Measurements from ENCODE around the gene PPP2R5D.

DNA sequence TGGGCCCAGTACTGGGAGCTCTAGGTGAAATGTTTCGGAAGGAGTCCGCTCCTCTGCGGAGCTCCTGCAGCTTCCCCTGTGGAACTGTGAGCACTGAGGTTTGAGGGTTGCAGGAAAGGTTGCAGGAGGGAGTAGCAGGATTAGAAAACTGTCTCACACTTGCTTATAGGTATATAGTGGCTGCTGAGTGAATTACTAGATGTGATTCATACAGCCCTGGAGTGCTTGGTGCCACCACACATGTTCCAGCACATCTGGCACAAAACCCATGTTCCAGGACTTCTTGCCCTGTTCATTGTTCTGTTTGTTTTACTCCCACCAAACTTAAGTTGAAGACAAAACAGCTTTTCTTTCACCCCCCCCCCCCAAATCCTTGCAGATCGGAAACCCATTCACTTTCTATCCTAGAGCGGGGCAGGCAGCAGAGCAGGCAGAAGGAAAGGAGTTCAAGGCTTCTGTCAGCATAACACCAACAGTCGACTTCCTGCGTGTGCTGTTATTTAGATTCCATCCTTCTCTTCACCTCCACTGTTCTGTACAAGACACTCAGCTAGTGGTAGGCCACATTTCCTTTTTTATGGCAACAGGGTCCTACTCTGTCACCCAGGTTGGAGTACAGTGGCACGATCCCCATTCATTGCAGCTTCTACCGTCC lies 4.7 kb upstream of the PPP2R5D start:
- TF ChIP-seq, protein P1, sequence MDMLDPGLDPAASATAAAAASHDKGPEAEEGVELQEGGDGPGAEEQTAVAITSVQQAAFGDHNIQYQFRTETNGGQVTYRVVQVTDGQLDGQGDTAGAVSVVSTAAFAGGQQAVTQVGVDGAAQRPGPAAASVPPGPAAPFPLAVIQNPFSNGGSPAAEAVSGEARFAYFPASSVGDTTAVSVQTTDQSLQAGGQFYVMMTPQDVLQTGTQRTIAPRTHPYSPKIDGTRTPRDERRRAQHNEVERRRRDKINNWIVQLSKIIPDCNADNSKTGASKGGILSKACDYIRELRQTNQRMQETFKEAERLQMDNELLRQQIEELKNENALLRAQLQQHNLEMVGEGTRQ (IDR thresholded peaks at IDR 0.05; ENCODE audit: low read depth, low read length): no peak
- no peak for TF ChIP-seq FOS (IDR thresholded peaks at IDR 0.05; ENCODE audit: low read depth, low read length)
- TF ChIP-seq, protein P2, sequence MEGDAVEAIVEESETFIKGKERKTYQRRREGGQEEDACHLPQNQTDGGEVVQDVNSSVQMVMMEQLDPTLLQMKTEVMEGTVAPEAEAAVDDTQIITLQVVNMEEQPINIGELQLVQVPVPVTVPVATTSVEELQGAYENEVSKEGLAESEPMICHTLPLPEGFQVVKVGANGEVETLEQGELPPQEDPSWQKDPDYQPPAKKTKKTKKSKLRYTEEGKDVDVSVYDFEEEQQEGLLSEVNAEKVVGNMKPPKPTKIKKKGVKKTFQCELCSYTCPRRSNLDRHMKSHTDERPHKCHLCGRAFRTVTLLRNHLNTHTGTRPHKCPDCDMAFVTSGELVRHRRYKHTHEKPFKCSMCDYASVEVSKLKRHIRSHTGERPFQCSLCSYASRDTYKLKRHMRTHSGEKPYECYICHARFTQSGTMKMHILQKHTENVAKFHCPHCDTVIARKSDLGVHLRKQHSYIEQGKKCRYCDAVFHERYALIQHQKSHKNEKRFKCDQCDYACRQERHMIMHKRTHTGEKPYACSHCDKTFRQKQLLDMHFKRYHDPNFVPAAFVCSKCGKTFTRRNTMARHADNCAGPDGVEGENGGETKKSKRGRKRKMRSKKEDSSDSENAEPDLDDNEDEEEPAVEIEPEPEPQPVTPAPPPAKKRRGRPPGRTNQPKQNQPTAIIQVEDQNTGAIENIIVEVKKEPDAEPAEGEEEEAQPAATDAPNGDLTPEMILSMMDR (conservative IDR thresholded peaks at IDR 0.05; ENCODE audit: low read depth, low read length): no peak
- TF ChIP-seq MXI1 (IDR thresholded peaks at IDR 0.05; ENCODE audit: borderline replicate concordance, low read depth, low read length): no peak
- TF ChIP-seq POLR2A (IDR thresholded peaks at IDR 0.05; ENCODE audit: low read depth, low read length): no peak
- no peak for TF ChIP-seq SMC3 (IDR thresholded peaks at IDR 0.05; ENCODE audit: low read depth, low read length)

All from IMR-90 (cell line).